Measurements from ENCODE around the gene CPLX1.

- TF ChIP-seq EZH2 (IDR thresholded peaks at IDR 0.05; ENCODE audit: low read length), result no peak
- TF ChIP-seq, protein P1, sequence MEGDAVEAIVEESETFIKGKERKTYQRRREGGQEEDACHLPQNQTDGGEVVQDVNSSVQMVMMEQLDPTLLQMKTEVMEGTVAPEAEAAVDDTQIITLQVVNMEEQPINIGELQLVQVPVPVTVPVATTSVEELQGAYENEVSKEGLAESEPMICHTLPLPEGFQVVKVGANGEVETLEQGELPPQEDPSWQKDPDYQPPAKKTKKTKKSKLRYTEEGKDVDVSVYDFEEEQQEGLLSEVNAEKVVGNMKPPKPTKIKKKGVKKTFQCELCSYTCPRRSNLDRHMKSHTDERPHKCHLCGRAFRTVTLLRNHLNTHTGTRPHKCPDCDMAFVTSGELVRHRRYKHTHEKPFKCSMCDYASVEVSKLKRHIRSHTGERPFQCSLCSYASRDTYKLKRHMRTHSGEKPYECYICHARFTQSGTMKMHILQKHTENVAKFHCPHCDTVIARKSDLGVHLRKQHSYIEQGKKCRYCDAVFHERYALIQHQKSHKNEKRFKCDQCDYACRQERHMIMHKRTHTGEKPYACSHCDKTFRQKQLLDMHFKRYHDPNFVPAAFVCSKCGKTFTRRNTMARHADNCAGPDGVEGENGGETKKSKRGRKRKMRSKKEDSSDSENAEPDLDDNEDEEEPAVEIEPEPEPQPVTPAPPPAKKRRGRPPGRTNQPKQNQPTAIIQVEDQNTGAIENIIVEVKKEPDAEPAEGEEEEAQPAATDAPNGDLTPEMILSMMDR (optimal IDR thresholded peaks at IDR 0.05 in 1 of 3, IDR thresholded peaks at IDR 0.05 in 1 of 3, conservative IDR thresholded peaks at IDR 0.05 in 1 of 3; ENCODE audit: extremely low read depth in 1 of 3, insufficient read depth in 2 of 3, low read length in 3 of 3), result no peak
These were observed at the start of gene CPLX1 for GRCh38 chr4:825971-826330.

All from keratinocyte (primary cell).